Measurements from ENCODE around the gene STK32A.
"Not testable (repeated sequence)": the region's sequence is repeated elsewhere in the genome, so short reads cannot be mapped to it uniquely, and the experiment has no call there.

DNA sequence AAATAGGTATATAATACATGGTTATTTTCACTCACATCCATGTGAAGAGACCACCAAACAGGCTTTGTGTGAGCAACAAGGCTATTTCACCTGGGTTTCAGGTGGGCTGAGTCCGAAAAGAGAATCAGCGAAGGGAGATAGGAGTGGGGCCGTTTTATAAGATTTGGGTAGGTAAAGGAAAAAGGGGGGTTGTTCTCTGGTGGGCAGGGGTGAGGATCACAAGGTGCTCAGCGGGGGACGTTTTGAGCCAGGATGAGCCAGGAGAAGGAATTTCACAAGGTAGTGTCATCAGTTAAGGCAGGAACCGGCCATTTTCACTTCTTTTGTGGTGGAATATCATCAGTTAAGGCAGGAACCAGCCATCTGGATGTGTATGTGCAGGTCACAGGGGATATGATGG, 132.6 kb downstream of the STK32A start:
- TF ChIP-seq, protein P1, sequence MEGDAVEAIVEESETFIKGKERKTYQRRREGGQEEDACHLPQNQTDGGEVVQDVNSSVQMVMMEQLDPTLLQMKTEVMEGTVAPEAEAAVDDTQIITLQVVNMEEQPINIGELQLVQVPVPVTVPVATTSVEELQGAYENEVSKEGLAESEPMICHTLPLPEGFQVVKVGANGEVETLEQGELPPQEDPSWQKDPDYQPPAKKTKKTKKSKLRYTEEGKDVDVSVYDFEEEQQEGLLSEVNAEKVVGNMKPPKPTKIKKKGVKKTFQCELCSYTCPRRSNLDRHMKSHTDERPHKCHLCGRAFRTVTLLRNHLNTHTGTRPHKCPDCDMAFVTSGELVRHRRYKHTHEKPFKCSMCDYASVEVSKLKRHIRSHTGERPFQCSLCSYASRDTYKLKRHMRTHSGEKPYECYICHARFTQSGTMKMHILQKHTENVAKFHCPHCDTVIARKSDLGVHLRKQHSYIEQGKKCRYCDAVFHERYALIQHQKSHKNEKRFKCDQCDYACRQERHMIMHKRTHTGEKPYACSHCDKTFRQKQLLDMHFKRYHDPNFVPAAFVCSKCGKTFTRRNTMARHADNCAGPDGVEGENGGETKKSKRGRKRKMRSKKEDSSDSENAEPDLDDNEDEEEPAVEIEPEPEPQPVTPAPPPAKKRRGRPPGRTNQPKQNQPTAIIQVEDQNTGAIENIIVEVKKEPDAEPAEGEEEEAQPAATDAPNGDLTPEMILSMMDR (IDR thresholded peaks at IDR 0.05) = not testable (repeated sequence)
- TF ChIP-seq POLR2A (IDR thresholded peaks at IDR 0.05) = not testable (repeated sequence)

All from thyroid gland (tissue), 4 donors.